WERI-Rb-1 (cell line): ENCODE results near the gene ANKRD45.
"Not testable (repeated sequence)": the region's sequence is repeated elsewhere in the genome, so short reads cannot be mapped to it uniquely, and the experiment has no call there.

Experiments
- DNase-seq: peaks from one replicate; pipeline ENCODE4 v3.0.0-alpha.2; 2020
- H3K27ac ChIP-seq: fragments of 250-450 bp; sonication (Bioruptor Pico); 2 replicates; pipeline ENCODE4 v1.5.1; 2020; ENCODE audit warnings: mild to moderate bottlenecking, moderate library complexity
- H3K27me3 ChIP-seq: fragments of 250-450 bp; sonication (Bioruptor Pico); 2 replicates; pipeline ENCODE4 v1.5.1; 2021; ENCODE audit warnings: mild to moderate bottlenecking, low read depth, moderate library complexity; ENCODE audit not compliant: insufficient read depth, severe bottlenecking
- H3K36me3 ChIP-seq: fragments of 250-450 bp; sonication (Bioruptor Pico); 2 replicates; pipeline ENCODE4 v1.5.1; 2020; ENCODE audit warnings: mild to moderate bottlenecking, moderate library complexity
- H3K4me3 ChIP-seq: 2 replicates; pipeline ENCODE4 v1.5.1; 2011; ENCODE audit warnings: low read depth, mild to moderate bottlenecking, control low read depth, low read length
- H3K9me3 ChIP-seq: fragments of 250-450 bp; sonication (Bioruptor Pico); 2 replicates; pipeline ENCODE4 v1.5.1; 2021; ENCODE audit warnings: mild to moderate bottlenecking, moderate library complexity; ENCODE audit not compliant: severe bottlenecking
- TF ChIP-seq, protein P1 (sequence below): IDR thresholded peaks from 2 replicates; pipeline ENCODE4 v1.5.1; 2011; ENCODE audit warnings: low read depth, mild to moderate bottlenecking, control low read depth, inconsistent platforms, low read length

Gene ANKRD45

DNA sequence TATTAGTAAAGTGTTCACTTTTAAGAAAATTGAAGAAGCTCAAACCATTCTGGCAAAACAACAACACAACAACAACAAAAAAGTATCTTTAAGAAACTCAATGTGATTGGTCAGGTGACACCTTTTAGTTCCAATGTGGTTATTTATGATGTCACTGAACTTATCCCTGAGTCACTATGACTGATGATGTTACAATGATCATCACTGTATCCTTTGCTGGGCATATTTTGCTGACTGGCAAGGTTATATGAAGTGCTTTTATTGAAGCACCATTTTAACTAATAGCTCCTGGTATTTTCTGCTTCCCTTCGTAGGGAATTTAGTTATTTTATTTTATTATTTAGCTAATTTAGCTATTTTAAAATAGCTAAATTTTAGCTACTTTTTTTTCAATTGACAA is 34.5 kb downstream of the ANKRD45 start, which contains the start of gene TEX50:
Gene TEX50, plus strand, starts transcription at position 223 of the 400 bp plus-strand sequence. CDS start 184 bp downstream, outside the sequence.
- H3K36me3 ChIP-seq = no peaks in the 10 kb centered on the region
- H3K9me3 ChIP-seq = peaks cover 3% of the 10 kb centered on the region
- no peaks in the 10 kb centered on the region for H3K27me3 ChIP-seq
- TF ChIP-seq, protein P1, sequence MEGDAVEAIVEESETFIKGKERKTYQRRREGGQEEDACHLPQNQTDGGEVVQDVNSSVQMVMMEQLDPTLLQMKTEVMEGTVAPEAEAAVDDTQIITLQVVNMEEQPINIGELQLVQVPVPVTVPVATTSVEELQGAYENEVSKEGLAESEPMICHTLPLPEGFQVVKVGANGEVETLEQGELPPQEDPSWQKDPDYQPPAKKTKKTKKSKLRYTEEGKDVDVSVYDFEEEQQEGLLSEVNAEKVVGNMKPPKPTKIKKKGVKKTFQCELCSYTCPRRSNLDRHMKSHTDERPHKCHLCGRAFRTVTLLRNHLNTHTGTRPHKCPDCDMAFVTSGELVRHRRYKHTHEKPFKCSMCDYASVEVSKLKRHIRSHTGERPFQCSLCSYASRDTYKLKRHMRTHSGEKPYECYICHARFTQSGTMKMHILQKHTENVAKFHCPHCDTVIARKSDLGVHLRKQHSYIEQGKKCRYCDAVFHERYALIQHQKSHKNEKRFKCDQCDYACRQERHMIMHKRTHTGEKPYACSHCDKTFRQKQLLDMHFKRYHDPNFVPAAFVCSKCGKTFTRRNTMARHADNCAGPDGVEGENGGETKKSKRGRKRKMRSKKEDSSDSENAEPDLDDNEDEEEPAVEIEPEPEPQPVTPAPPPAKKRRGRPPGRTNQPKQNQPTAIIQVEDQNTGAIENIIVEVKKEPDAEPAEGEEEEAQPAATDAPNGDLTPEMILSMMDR = no peak
- no peak within 1 kb of the TSS for H3K4me3 ChIP-seq
- no peak within 1 kb of the TSS for H3K27ac ChIP-seq
- DNase-seq = no peak

DNA sequence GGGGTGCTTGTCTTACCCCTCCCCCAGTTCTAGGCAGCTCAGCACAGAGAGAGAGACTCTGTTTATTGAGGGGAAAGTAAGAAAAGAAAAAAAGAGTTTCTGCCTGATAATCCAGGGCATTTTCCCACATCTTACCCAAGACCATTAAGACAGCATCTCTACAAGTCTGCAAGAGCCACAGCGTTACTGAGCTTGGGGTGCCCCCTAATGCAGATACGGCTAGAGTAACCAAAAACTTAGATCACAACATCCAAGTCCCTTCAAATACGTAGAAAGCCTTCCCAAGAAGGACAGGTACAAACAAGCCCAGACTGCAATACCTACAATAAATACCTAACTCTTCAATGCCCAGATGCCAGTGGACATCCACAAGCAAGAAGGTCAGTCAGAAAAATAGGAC is 40.8 kb downstream of the ANKRD45 start:
- Histone ChIP-seq H3K27me3 (no peaks in the 10 kb centered on the region), H3K9me3 (no peaks in the 10 kb centered on the region), H3K27ac (no peak overlapping the region), H3K4me3 (no peak overlapping the region), H3K36me3 (no peaks in the 10 kb centered on the region)
- TF ChIP-seq, protein P1 = no peak
- DNase-seq = no peak

DNA sequence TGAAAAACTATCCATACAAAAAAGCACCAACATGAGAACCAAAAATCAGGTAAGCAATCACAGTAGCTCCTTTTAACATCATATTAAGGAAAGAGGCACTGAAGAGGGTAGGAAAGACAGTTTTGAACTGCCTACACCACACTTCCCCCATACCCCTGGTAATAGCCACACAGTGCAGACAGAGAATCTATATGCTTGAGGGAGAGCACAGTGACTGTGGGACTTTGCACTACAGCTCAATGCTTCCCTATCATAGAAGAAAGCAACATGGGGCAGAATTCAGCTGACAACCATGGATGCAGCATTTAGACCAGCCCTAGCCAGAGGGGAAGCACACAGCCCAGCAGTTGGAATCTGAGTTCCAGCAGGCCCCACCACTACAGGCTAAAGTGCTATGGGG is 42.4 kb downstream of the ANKRD45 start:
- no peak overlapping the region for H3K4me3 ChIP-seq
- H3K27me3 ChIP-seq = no peaks in the 10 kb centered on the region
- TF ChIP-seq, protein P1 = no peak
- peaks cover 4% of the 10 kb centered on the region for H3K9me3 ChIP-seq
- no peak overlapping the region for H3K27ac ChIP-seq
- no peak for DNase-seq
- H3K36me3 ChIP-seq = no peaks in the 10 kb centered on the region

DNA sequence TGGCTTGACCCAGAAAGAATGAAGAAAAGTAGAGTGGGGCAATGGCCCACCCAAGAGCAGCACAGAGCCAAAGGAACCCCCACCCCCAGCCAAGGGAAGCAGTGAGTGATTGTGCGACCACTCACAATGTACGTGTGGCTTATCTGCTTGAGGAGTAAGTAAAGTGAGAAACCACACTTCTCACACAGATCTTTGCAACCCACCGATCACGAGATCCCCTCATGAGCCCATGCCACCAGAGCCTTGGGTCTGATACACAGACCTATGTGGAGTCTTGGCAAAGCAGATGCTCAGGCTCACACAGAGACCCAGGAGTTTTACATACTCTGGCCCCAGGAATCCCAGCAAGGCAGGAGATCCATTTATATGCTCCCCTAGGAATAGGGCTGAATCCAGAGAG is 52.8 kb downstream of the ANKRD45 start:
- Histone ChIP-seq H3K27ac (no peak overlapping the region), H3K27me3 (no peaks in the 10 kb centered on the region), H3K36me3 (no peaks in the 10 kb centered on the region), H3K4me3 (no peak overlapping the region), H3K9me3 (peaks cover 12% of the 10 kb centered on the region)
- DNase-seq = no peak
- TF ChIP-seq, protein P1 = no peak

DNA sequence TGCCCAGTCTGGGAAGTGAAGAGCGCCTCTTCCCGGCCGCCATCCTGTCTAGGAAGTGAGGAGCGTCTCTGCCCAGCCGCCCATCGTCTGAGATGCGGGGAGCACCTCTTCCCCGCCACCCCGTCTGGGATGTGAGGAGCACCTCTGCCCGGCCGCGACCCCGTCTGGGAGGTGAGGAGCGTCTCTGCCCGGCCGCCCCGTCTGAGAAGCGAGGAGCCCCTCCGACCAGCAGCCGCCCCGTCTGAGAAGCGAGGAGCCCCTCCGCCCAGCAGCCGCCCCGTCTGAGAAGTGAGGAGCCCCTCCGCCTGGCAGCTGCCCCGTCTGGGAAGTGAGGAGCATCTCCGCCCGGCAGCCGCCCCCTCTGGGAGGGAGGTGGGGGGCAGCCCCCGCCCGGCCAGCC is 56.6 kb downstream of the ANKRD45 start:
- not testable (repeated sequence) for H3K27me3 ChIP-seq, H3K27ac ChIP-seq, H3K4me3 ChIP-seq, DNase-seq, H3K9me3 ChIP-seq, H3K36me3 ChIP-seq

DNA sequence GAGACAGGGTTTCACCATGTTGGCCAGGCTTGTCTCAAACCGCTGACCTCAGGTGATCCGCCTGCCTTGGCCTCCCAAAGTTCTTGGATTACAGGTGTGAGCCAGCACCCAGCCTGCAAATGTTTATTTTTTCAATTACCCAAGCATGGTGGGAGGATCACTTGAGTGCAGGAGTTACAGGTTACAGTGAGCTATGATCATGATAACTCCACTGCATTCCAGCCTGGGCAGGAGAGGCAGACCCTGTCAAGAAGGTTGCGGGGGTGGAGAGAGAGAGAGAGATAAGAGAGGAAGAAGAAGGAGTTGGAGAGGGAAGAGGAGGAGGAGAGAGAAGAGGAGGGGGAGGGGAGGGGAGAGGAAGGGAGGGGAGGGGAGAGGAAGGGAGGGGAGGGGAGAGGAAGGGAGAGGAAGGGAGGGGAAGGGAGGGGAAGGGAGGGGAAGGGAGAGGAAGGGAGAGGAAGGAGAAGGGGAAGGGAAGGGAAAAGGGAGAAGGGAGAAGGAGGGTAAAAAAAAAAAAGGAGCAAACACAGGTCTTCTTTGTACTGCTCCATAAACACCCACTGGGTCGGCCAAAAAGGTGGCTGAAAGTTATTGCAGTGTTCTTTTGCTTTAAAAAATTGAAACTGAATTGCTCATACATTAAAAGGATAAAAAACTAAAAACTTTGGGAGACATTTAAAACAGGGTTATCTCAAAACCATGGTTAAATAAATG is 61.0 kb downstream of the ANKRD45 start:
- H3K9me3 ChIP-seq = no peaks in the 10 kb centered on the region
- DNase-seq = no peak
- TF ChIP-seq, protein P1 = no peak
- no peak overlapping the region for H3K27ac ChIP-seq
- H3K4me3 ChIP-seq = no peak overlapping the region
- H3K36me3 ChIP-seq = no peaks in the 10 kb centered on the region; the same call in 1 of the 2 replicates
- no peaks in the 10 kb centered on the region for H3K27me3 ChIP-seq
